ENCODE results near the gene PIH1D1.

Gene PIH1D1

DNA sequence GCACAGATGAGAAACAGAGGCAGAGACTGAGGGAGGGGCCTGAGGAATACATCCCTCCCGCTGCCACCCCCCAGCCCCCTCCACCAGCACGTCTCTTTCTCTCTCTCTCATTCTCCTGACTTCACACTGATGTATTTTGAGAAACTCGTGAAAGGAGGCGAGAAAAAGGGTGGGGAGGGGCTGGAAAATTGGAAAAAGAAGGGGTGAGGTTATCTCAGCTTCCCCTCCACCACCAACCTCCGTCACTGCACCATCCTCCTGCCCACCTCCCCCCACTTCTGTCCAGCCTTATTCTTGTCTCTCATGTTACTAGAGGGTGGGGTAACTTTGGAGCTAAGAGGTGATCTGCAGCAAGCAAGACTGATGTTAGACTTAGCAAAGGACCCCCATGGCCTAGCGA is 11.8 kb downstream of the PIH1D1 start:
- DNase-seq (ENCODE audit: insufficient read length) (no peak), FAIRE-seq (no peak)
- TF ChIP-seq POLR2AphosphoS5 (IDR thresholded peaks at IDR 0.05; ENCODE audit: low read depth, low read length) (no peak), TAF1 (IDR thresholded peaks at IDR 0.05; ENCODE audit: borderline replicate concordance, low read depth, low read length) (no peak), POLR2A (IDR thresholded peaks at IDR 0.05; ENCODE audit: low read depth, low read length) (no peak)

DNA sequence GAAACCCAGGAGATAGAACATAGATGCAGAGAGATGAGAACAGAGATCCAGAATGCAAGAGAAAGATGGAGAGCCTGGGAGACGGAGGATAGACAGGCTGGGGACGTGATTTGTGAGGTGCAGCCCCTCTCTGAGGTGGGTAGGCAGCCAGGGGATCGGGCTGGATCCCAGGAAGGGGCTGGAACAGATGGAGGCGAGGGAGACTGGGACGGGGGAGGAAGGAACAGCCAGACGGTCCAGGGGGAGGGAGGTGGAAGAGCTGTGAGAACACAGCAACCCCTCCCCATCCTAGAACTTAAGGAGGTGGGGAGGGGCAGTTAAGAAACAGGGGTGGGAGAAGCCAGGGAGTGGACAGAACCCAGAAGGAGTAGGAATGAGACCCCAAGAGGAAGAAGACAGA is 13.4 kb downstream of the PIH1D1 start:
- DNase-seq (ENCODE audit: insufficient read length) (no peak), FAIRE-seq (no peak)
- TF ChIP-seq POLR2A (IDR thresholded peaks at IDR 0.05; ENCODE audit: low read depth, low read length) (no peak), POLR2AphosphoS5 (IDR thresholded peaks at IDR 0.05; ENCODE audit: low read depth, low read length) (no peak), TAF1 (IDR thresholded peaks at IDR 0.05; ENCODE audit: borderline replicate concordance, low read depth, low read length) (no peak)

DNA sequence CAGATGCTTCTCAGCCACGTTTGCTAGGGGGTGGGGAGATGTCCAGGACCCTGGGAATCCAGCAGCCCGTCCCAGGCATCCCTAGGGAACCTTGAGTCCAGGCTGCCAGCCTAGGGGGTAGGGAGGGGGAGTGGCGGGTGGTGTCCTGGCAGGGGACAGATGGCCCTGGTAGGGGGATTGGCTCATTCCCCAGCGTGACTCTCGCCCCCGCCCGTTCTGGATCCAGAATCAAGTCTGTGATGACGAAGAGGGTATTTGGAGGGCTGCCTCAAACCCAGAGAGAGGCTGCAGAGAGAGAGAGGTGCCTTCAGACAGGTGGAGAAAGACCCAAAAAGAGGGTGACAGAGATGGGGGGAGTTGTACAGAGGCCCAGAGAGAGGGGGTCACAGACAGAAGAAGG is 14.4 kb downstream of the PIH1D1 start:
- FAIRE-seq (no peak), DNase-seq (ENCODE audit: insufficient read length) (no peak)

GRCh38 chr19:49436381-49437017 is 15.1 kb downstream of the PIH1D1 start:
- FAIRE-seq (peak; percentile 42), DNase-seq (ENCODE audit: insufficient read length) (no peak)

More for the DNA sequence above, 14.4 kb downstream of the PIH1D1 start:
- TF ChIP-seq POLR2A (IDR thresholded peaks at IDR 0.05; ENCODE audit: low read depth, low read length), result no peak
- no peak for TF ChIP-seq POLR2AphosphoS5 (IDR thresholded peaks at IDR 0.05; ENCODE audit: low read depth, low read length)

GRCh38 chr19:49435670-49436069 is 15.9 kb downstream of the PIH1D1 start:
- DNase-seq (ENCODE audit: insufficient read length) (no peak), FAIRE-seq (no peak)
- no peak for TF ChIP-seq POLR2AphosphoS5 (IDR thresholded peaks at IDR 0.05; ENCODE audit: low read depth, low read length)
- no peak for TF ChIP-seq TAF1 (IDR thresholded peaks at IDR 0.05; ENCODE audit: borderline replicate concordance, low read depth, low read length)
- no peak for TF ChIP-seq POLR2A (IDR thresholded peaks at IDR 0.05; ENCODE audit: low read depth, low read length)

More at GRCh38 chr19:49436381-49437017, 15.1 kb downstream of the PIH1D1 start:
- TF ChIP-seq TAF1 (IDR thresholded peaks at IDR 0.05; ENCODE audit: borderline replicate concordance, low read depth, low read length) (no peak), POLR2A (IDR thresholded peaks at IDR 0.05; ENCODE audit: low read depth, low read length) (no peak), POLR2AphosphoS5 (IDR thresholded peaks at IDR 0.05; ENCODE audit: low read depth, low read length) (no peak)

DNA sequence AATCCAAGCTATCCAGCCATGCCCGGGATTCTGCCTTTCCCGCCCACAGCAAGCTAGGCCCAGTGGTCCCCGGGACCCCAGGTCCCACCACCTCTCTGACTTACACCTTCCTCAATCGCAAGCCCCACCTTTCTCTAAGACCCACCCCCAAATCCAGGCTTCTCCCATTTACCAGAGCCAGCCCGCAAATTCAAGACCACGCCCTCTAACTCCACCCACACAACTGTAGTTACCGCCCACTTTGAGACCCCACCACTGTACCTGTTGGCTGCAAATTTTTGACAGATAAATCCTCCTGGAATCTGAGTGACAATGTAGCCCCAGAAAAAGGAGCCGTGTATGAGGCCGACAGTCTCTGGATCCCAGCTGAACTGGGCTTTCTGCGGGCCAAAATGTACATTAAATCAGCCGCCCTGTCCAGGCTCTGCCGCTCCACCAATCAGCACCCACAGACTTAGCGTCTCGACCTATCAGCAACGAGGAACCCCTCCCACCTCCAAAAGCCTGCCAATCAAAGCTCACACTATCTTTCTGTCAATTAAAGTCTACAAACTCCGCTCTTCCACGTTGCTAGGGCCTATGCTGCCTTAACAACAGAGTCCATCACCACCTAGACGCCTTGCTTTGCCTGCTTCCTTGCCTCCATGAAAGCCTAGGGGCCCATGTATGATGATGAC is 16.6 kb downstream of the PIH1D1 start:
- no peak for DNase-seq (ENCODE audit: insufficient read length)
- no peak for FAIRE-seq
- TF ChIP-seq POLR2A (IDR thresholded peaks at IDR 0.05; ENCODE audit: low read depth, low read length) (no peak), TAF1 (IDR thresholded peaks at IDR 0.05; ENCODE audit: borderline replicate concordance, low read depth, low read length) (no peak)

DNA sequence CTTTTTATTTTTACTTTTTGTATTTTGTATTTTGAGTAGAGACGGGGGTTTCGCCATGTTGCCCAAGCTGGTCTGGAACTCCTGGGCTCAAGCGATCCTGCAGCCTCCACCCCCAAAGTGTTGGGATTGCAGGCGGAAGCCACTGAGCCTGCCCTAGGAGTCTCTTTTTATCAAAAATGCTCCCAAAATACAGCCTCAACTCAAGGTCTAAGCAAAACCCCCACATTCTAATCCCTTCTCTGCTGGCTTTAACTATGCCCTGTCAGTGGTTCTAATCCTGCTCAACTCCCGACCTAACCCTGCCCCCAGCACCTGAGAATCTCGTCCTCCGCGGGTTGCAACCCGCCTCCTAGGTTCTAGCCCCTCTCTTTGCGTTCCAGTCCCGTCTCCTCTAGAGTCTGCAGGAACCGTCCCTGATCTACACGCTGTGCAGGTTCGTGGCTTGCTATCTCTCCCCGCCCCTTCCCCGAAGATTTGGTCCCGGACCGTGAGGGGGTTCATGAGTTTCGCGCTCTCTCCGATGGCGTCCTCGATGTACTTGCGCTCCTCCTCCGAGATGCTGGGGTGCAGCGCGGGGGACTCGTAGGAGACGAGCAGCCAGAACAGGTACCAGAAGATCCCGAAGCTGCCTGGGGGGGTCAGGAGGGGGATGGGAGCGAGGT is 18.2 kb downstream of the PIH1D1 start:
- FAIRE-seq, result no peak
- TF ChIP-seq TAF1 (IDR thresholded peaks at IDR 0.05; ENCODE audit: borderline replicate concordance, low read depth, low read length) (no peak), POLR2A (IDR thresholded peaks at IDR 0.05; ENCODE audit: low read depth, low read length) (no peak), POLR2AphosphoS5 (IDR thresholded peaks at IDR 0.05; ENCODE audit: low read depth, low read length) (no peak)
- DNase-seq (ENCODE audit: insufficient read length), result no peak

- TF ChIP-seq TAF1 (IDR thresholded peaks at IDR 0.05; ENCODE audit: borderline replicate concordance, low read depth, low read length) (no peak), POLR2AphosphoS5 (IDR thresholded peaks at IDR 0.05; ENCODE audit: low read depth, low read length) (no peak), POLR2A (IDR thresholded peaks at IDR 0.05; ENCODE audit: low read depth, low read length) (no peak)
- DNase-seq (ENCODE audit: insufficient read length) (no peak), FAIRE-seq (no peak)
These were observed 19.2 kb downstream of the PIH1D1 start for GRCh38 chr19:49432141-49433073.

GRCh38 chr19:49431330-49431749 is 20.3 kb downstream of the PIH1D1 start:
- no peak for TF ChIP-seq POLR2A (IDR thresholded peaks at IDR 0.05; ENCODE audit: low read depth, low read length)
- no peak for TF ChIP-seq TAF1 (IDR thresholded peaks at IDR 0.05; ENCODE audit: borderline replicate concordance, low read depth, low read length)
- no peak for TF ChIP-seq POLR2AphosphoS5 (IDR thresholded peaks at IDR 0.05; ENCODE audit: low read depth, low read length)
- FAIRE-seq (no peak), DNase-seq (ENCODE audit: insufficient read length) (no peak)

DNA sequence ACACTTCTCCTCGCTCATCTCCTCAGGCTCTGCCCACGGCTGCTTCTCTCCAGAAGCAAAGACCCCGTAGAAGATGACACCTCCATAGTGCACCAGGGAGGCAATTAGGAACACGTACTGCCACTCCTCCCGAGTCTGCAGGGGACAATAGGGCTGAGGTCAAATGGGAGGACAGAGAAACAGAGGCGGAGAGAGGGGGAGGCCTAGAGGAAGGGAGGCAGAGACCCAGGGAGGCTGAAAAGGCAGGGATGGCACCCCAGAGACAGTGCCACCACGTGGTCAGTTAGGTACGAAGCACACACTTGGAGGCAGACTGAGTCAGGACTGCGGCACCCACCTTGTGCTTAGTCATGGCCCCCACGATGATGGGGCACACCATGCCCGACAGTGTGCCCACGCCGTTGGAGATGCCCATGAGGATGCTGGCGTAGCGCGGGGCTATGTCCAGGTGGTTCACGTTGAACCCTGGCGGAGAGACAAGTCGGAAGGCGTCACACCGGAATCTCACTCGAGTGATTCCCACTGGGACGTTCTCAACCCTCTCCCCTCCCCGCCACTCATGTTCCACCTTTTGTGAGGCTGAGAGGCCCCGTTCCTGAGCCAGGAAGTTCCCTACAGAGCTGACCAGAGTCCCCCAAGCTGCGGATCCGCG is 20.8 kb downstream of the PIH1D1 start:
- DNase-seq (ENCODE audit: insufficient read length), result no peak
- TF ChIP-seq POLR2AphosphoS5 (IDR thresholded peaks at IDR 0.05; ENCODE audit: low read depth, low read length) (no peak), TAF1 (IDR thresholded peaks at IDR 0.05; ENCODE audit: borderline replicate concordance, low read depth, low read length) (no peak), POLR2A (IDR thresholded peaks at IDR 0.05; ENCODE audit: low read depth, low read length) (no peak)
- FAIRE-seq, result no peak
